ENCODE data around the gene NHP2. TPM values are rescaled to one million over a fixed set of nuclear protein-coding genes. Genes with fewer than 3 reads are reported as not detected.
"Not testable (repeated sequence)": the region's sequence is repeated elsewhere in the genome, so short reads cannot be mapped to it uniquely, and the experiment has no call there.

NHP2 gene
- total RNA-seq (2014; rRNA removed), result 404 and 428 TPM in 2 replicates
- 207 TPM for polyA plus RNA-seq (2012)

GRCh38 chr5:178153530-178154340 lies at the start of gene NHP2:
TSS of gene NHP2 (minus strand) at chr5:178153885. CDS start at chr5:178153817, 68 bp downstream.
- peak; percentile 98 for DNase-seq (ENCODE audit: low read depth)

- no peak for DNase-seq (ENCODE audit: low read depth)
These were observed 48.9 kb upstream of the NHP2 start for GRCh38 chr5:178202541-178202940.

- no peak for DNase-seq (ENCODE audit: low read depth)
These were observed 48.2 kb upstream of the NHP2 start for GRCh38 chr5:178201927-178202235.

GRCh38 chr5:178201221-178201926 lies 47.7 kb upstream of the NHP2 start:
- DNase-seq (ENCODE audit: low read depth), result no peak

GRCh38 chr5:178199581-178200434 lies 46.1 kb upstream of the NHP2 start:
- DNase-seq (ENCODE audit: low read depth), result no peak

GRCh38 chr5:178198706-178199105 lies 45.0 kb upstream of the NHP2 start:
- DNase-seq (ENCODE audit: low read depth), result no peak

- DNase-seq (ENCODE audit: low read depth), result not testable (repeated sequence)
These were observed 44.5 kb upstream of the NHP2 start for GRCh38 chr5:178198151-178198550.

GRCh38 chr5:178196986-178197385 lies 43.3 kb upstream of the NHP2 start:
- DNase-seq (ENCODE audit: low read depth), result no peak

GRCh38 chr5:178196281-178196812 lies 42.7 kb upstream of the NHP2 start:
- DNase-seq (ENCODE audit: low read depth), result no peak

GRCh38 chr5:178194026-178194425 lies 40.3 kb upstream of the NHP2 start:
- no peak for DNase-seq (ENCODE audit: low read depth)

GRCh38 chr5:178193251-178193809 lies 39.6 kb upstream of the NHP2 start:
- DNase-seq (ENCODE audit: low read depth), result no peak

- DNase-seq (ENCODE audit: low read depth), result no peak
These were observed 39.1 kb upstream of the NHP2 start for GRCh38 chr5:178192787-178193186.

GRCh38 chr5:178192244-178192643 lies 38.6 kb upstream of the NHP2 start:
- no peak for DNase-seq (ENCODE audit: low read depth)

- DNase-seq (ENCODE audit: low read depth), result no peak
These were observed 38.0 kb upstream of the NHP2 start for GRCh38 chr5:178191661-178192060.

- no peak for DNase-seq (ENCODE audit: low read depth)
These were observed 35.7 kb upstream of the NHP2 start for GRCh38 chr5:178189433-178189832.

GRCh38 chr5:178187014-178187413 lies 33.3 kb upstream of the NHP2 start, which contains the start of gene GMCL2:
TSS of gene GMCL2 (minus strand) at chr5:178187371. CDS start at chr5:178187299, 72 bp downstream.
- no peak for DNase-seq (ENCODE audit: low read depth)

GRCh38 chr5:178186427-178186826 lies 32.7 kb upstream of the NHP2 start:
- DNase-seq (ENCODE audit: low read depth), result no peak

- no peak for DNase-seq (ENCODE audit: low read depth)
These were observed 28.6 kb upstream of the NHP2 start for GRCh38 chr5:178182158-178182876.

GRCh38 chr5:178180141-178180863 lies 26.6 kb upstream of the NHP2 start:
- no peak for DNase-seq (ENCODE audit: low read depth)

- no peak for DNase-seq (ENCODE audit: low read depth)
These were observed 23.9 kb upstream of the NHP2 start for GRCh38 chr5:178177569-178177968.
